HG02981 (cell line): Measurements from ENCODE around the gene ENTPD1.

ENCODE experiments used
- ATAC-seq: cut with Tn5 transposase; IDR thresholded peaks from one replicate; pipeline ENCODE4 v1.9.1; 2021; ENCODE audit warnings: mild to moderate bottlenecking, moderate library complexity; ENCODE audit not compliant: unreplicated experiment

Gene ENTPD1

GRCh38 chr10:95820363-95820762 is 64.4 kb downstream of the ENTPD1 start:
- peak; percentile 55 for ATAC-seq

GRCh38 chr10:95821720-95822119 is 65.8 kb downstream of the ENTPD1 start:
- ATAC-seq = no peak

GRCh38 chr10:95830044-95830443 is 74.1 kb downstream of the ENTPD1 start:
- ATAC-seq = no peak

GRCh38 chr10:95831076-95831475 is 75.1 kb downstream of the ENTPD1 start:
- ATAC-seq = no peak

- ATAC-seq = no peak
Observed at GRCh38 chr10:95831515-95831914, 75.6 kb downstream of the ENTPD1 start.

GRCh38 chr10:95832216-95833041 is 76.5 kb downstream of the ENTPD1 start:
- ATAC-seq = peak; percentile 84

- ATAC-seq = no peak
Observed at GRCh38 chr10:95833042-95833610, 77.2 kb downstream of the ENTPD1 start.

GRCh38 chr10:95834406-95834805 is 78.4 kb downstream of the ENTPD1 start:
- no peak for ATAC-seq

- ATAC-seq = no peak
Observed at GRCh38 chr10:95835149-95835860, 79.3 kb downstream of the ENTPD1 start.

GRCh38 chr10:95835911-95836310 is 79.9 kb downstream of the ENTPD1 start:
- no peak for ATAC-seq

GRCh38 chr10:95836610-95837355 is 80.8 kb downstream of the ENTPD1 start:
- ATAC-seq = no peak

- ATAC-seq = no peak
Observed at GRCh38 chr10:95837356-95837776, 81.4 kb downstream of the ENTPD1 start.

GRCh38 chr10:95837783-95838182 is 81.8 kb downstream of the ENTPD1 start:
- ATAC-seq = no peak

- no peak for ATAC-seq
Observed at GRCh38 chr10:95840121-95840520, 84.2 kb downstream of the ENTPD1 start.

GRCh38 chr10:95840681-95841080 is 84.7 kb downstream of the ENTPD1 start:
- ATAC-seq = no peak

- peak; percentile 41 for ATAC-seq
Observed at GRCh38 chr10:95841661-95842498, 85.9 kb downstream of the ENTPD1 start.

- no peak for ATAC-seq
Observed at GRCh38 chr10:95845411-95845810, 89.4 kb downstream of the ENTPD1 start.

- ATAC-seq = no peak
Observed at GRCh38 chr10:95847007-95847406, 91.0 kb downstream of the ENTPD1 start.

- ATAC-seq = no peak
Observed at GRCh38 chr10:95848841-95849240, 92.9 kb downstream of the ENTPD1 start.

GRCh38 chr10:95850791-95851190 is 94.8 kb downstream of the ENTPD1 start:
- ATAC-seq = no peak
